ENCODE measurements around the gene MCF2L. TPM values are rescaled to one million over a fixed set of nuclear protein-coding genes. Genes with fewer than 3 reads are reported as not detected.

The MCF2L gene
- total RNA-seq, 1 donor from 2014 or later, result 90.0 TPM

GRCh38 chr13:112958127-112958989 is 10.7 kb upstream of the MCF2L start:
- Mint-ChIP-seq H3K9me3 (ENCODE audit: low read depth) (no peaks in the 10 kb centered on the region), H3K4me1 (ENCODE audit: low read depth) (peaks cover 13% of the 10 kb centered on the region), H3K36me3 (ENCODE audit: insufficient read depth) (no peaks in the 10 kb centered on the region), H3K27me3 (no peaks in the 10 kb centered on the region), H3K27ac (no peak overlapping the region), H3K4me3 (ENCODE audit: low read depth) (no peak overlapping the region)
- DNase-seq (ENCODE audit: low spot score, unreplicated experiment), result no peak
- TF ChIP-seq CTCF (IDR thresholded peaks at IDR 0.05; ENCODE audit: unreplicated experiment), result no peak

- Mint-ChIP-seq H3K4me1 (ENCODE audit: low read depth) (peaks cover 8% of the 10 kb centered on the region), H3K9me3 (ENCODE audit: low read depth) (no peaks in the 10 kb centered on the region), H3K36me3 (ENCODE audit: insufficient read depth) (no peaks in the 10 kb centered on the region), H3K27me3 (no peaks in the 10 kb centered on the region), H3K4me3 (ENCODE audit: low read depth) (no peak overlapping the region), H3K27ac (no peak overlapping the region)
- DNase-seq (ENCODE audit: low spot score, unreplicated experiment), result no peak
- no peak for TF ChIP-seq CTCF (IDR thresholded peaks at IDR 0.05; ENCODE audit: unreplicated experiment)
These were observed 9.8 kb upstream of the MCF2L start for GRCh38 chr13:112959206-112959605.

- DNase-seq (ENCODE audit: low spot score, unreplicated experiment), result no peak
- no peak for TF ChIP-seq CTCF (IDR thresholded peaks at IDR 0.05; ENCODE audit: unreplicated experiment)
- Mint-ChIP-seq H3K36me3 (ENCODE audit: insufficient read depth) (no peaks in the 10 kb centered on the region), H3K4me1 (ENCODE audit: low read depth) (peaks cover 7% of the 10 kb centered on the region), H3K27ac (no peak overlapping the region), H3K4me3 (ENCODE audit: low read depth) (no peak overlapping the region), H3K27me3 (no peaks in the 10 kb centered on the region), H3K9me3 (ENCODE audit: low read depth) (no peaks in the 10 kb centered on the region)
These were observed 9.1 kb upstream of the MCF2L start for GRCh38 chr13:112959701-112960542.

GRCh38 chr13:112960706-112961105 is 8.3 kb upstream of the MCF2L start:
- Mint-ChIP-seq H3K36me3 (ENCODE audit: insufficient read depth) (no peaks in the 10 kb centered on the region), H3K27ac (no peak overlapping the region), H3K4me3 (ENCODE audit: low read depth) (no peak overlapping the region), H3K9me3 (ENCODE audit: low read depth) (no peaks in the 10 kb centered on the region), H3K4me1 (ENCODE audit: low read depth) (peaks cover 7% of the 10 kb centered on the region), H3K27me3 (no peaks in the 10 kb centered on the region)
- TF ChIP-seq CTCF (IDR thresholded peaks at IDR 0.05; ENCODE audit: unreplicated experiment), result no peak
- no peak for DNase-seq (ENCODE audit: low spot score, unreplicated experiment)

All from progenitor cell of endocrine pancreas (in vitro differentiated cells).